ENCODE results near the gene RASL12.

Gene RASL12

GRCh38 chr15:65072617-65073016 is 4.8 kb upstream of the RASL12 start:
- DNase-seq = no peak

- DNase-seq = no peak
Measured at GRCh38 chr15:65072027-65072426, 4.2 kb upstream of the RASL12 start.

DNA sequence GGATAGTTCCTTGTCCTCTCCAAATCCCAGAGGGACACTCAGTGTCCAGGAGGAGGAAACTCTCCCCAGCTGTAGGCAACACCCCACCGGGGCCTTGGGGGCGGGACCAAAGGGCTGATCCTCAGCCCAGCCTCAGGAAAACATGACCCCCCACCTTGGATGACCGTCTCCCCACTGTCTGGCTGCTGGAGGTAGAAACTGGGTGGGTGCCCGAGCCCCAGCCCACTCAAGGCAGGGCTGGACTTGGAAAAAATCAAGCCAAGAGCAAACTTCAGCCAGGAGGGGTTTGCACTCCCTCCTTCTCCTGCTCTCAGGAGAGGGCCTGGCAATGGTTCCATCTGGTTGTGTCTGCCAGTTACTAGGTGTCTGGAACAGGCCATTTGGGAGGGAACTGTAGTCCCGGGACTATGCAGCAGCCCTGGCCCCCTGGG is 3.6 kb upstream of the RASL12 start:
- no peak for DNase-seq

GRCh38 chr15:65069779-65070546 is 2.2 kb upstream of the RASL12 start:
- no peak for DNase-seq

- no peak for DNase-seq
Measured at GRCh38 chr15:65069179-65069578, 1.4 kb upstream of the RASL12 start.

DNA sequence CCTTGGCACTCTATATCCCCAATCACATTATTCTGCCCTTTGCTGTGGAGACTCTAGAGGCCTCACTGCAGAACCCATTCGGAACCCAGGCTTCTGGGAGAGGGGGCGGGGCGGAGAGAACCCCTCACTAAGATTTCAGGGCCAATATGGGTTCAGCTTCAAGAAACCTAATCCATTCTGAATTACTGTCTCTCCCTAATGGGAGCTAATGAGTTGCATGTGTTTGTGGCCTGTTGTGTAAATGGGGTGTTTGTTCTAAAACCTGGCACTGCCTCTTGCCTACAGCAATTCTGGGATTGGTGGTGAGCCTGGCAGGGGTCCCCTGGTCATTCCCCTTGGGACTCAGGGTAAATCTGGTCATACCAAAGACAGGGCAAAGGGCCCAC is 605 bp upstream of the RASL12 start:
- DNase-seq = no peak

GRCh38 chr15:65067317-65067644 is 510 bp downstream of the RASL12 start:
- DNase-seq = no peak

DNA sequence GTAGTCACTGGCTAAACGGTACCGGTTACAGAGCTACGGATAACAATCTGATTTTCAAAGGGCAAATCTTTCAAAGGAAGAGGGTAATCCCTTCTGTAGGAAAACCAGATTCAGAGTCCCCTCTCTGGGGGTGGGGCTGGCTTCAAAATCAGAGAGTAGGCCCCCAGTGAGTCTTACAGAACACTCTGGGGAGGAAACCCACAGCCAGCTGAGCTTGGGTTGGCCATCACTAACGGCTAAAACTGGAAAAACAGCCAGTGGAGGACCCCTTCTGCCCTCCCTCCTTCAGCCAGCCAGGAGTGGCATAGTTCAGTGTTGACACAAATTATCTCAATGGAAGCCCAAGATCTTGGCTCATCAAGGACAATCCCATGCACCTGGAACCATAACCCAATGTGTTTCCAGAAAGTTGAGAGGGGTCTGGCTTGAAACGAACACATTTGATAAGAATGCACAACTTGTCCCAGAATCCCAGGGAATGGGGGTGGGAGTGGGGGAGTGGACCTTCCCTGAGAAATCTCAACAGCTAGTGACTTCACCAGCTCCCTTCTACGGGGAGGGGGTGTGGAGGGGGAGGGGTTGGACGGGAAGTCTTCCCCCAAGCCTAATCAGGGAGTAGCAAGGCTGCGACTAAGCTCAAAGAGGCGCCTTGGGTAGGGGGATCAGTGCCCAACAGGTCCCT is 1.0 kb downstream of the RASL12 start:
- DNase-seq = no peak

GRCh38 chr15:65066001-65066634 is 1.7 kb downstream of the RASL12 start:
- DNase-seq = no peak

DNA sequence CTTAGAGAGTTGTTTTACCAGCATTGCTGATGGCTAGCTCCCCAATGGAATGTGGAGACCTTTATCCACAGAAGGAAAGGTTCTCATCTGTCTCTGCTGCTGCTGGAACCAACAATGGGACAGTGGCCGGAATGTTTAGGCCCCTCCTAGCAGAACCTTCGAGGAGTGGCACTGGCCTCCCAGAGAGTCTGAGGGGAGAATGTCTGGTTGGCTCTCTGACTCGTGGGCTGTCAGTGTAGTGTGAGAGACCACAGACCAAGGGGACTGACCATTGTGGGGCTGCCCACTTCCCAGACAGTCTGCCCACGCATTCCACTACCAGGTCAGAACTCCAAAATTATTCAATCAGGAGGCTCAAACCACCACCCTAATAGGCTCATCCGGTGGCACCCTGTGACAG is 5.1 kb downstream of the RASL12 start:
- DNase-seq = no peak

DNA sequence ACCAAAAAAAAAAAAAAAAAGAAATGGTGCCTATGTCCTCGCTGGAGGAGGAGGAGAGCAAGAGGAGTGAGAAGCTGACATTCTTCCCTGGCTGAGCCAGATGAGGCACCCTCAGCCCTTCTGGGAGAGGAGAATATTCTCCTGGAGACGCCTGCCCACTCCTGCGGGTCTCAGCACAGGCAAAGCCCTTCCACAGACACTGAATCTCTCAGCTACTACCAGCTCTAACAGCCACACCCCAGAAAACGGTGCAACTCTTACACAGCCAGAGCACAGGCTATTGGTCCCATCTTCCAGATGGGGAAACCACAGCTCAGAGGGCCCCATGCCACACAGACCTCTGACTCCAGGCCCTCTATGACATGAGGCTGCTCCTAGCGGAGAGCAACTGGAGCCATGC is 5.7 kb downstream of the RASL12 start:
- no peak for DNase-seq

GRCh38 chr15:65060641-65061397 is 7.0 kb downstream of the RASL12 start:
- DNase-seq = no peak

DNA sequence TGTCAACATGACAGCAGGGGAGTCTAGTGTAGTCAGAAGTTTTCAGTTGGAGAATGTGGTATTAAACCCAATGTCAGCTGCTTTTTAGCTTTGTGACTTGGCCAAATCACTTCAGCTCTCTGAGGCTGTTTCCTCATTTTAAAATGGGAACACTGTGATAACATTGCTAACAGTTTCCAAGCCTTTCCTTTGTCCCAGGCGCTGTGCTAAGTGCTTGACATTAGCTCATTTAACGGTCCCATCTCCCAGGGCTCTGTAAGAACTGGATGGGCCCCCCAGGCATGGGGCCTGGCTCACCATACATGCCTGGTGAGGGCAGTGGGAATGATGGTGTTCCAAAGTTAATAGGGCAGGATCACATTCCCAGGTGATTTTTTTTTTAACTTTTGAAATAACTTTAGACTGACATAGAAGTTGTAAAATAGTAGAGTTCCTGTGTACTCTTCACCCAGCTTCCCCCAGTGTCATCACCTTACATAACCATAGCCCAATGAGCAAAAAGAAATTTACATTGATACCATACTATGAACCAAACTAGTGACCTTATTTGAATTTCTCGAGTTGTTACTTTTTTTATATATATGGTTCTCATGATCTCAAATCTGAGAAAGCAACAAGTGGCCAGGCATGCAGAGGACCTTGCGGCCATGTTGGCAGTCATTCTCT is 7.7 kb downstream of the RASL12 start:
- no peak for DNase-seq

DNA sequence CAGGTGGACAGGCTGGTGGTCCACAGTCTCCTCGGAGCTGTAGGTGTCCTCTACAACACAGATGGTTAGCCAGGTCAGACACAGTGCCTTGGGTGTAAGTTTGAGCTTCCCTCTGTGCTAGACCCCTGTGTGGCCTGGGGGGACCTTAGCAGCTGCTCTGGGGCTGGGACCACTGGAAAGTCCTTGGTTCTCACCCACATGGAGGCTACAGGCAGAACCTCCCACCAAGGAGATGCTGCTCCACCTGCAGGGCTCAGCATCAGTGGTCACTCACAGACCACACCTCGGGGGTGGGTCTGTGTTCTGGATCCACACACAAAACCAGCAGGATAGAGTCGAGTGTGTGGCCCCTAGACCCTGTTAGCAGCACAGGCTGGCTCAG is 8.4 kb downstream of the RASL12 start:
- no peak for DNase-seq

GRCh38 chr15:65058394-65059368 is 9.1 kb downstream of the RASL12 start:
- no peak for DNase-seq

DNA sequence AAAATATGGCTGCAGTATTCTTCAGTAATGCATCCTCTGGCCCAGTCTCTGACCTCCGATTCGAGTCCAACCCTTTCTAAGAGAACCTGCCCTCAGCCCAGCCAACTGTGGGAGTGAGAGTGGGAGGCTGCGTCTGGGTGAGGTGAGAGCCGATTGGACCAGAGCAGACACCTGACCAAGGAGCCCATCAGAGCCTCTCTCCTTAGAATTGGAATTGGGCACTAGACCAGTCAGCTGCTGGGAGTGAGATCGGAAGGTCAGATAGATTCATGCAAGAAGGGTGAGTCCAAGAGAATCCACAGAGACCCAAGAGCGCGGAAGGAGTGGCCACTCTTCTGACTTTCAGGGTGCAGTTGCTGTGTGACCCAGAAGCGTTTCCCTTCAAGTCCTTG is 10.2 kb downstream of the RASL12 start:
- DNase-seq = no peak

DNA sequence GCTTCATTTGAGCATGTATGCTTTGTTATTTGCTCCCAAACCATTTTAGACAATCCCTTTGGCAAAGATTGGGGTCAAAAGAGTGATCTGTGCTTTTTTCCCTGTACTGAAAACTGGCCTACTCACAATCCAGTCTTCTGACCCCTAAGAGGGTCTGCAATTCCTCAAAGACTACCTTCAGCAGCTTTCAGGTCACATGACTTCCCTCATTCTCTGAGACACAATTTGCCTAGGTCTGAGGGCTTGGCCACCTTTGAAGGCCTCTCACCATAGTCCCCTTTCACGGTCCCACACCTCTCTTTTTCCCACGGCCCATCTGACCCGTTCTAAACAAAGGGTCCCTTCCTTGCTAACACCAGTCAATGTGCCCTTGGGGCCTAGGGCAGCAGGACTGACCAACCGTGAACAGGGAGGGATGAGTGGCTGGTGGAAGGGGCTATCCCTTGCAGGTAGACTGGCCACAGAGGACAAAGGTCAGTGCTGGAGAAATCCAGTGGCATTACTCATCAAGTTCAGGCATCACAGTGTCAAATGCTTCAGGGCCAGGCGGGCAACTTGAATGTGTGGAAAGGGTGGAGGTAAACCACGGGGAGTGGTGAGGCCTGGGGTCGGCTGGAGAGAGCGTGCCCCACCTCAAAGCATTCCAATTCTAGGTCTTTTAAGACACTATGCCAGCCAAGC is 10.8 kb downstream of the RASL12 start:
- DNase-seq = no peak

GRCh38 chr15:65056106-65056505 is 11.7 kb downstream of the RASL12 start:
- no peak for DNase-seq

- DNase-seq = no peak
Measured at GRCh38 chr15:65055201-65055870, 12.5 kb downstream of the RASL12 start.

DNA sequence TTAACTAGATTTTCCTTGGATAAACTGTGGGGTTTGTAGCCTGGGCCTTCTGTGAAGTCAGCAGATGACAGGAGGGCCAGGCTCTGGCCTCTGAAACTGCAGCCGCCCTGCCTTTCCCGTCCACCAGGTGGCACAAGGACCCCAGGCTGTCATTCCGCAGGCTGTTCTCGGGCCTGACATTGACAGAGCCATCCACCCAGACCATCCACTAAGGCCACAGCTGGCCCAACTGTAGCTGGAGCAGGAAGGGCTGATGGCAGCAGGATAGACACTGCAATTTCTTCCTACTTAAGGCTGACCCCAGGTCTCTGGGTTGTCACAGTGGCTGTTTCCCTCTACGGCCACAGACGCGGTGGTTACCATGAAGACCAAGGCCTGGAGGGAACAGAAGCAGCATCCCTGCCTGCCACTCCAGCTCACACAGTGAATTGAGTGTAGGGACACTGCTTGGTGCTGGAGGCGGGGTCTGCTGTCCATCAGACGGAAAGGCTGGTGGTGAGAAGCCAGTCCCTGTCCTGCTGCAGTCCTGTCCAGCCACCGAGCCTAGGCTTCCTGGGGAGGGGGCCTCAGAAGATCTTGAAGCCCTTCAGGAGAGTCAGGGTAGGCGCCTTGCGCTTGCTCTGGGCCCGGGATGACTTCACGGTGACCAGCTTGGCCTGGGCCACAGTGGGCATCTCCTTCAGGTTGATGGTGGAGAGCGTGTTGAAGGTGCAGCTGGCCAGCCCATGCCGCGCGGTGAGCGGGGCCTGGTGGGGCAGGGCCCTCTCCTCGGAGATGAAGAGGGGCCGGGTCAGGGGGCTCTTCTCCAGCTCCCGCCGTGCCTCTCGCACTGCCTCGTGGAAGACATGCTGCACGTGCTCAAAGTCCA is 13.2 kb downstream of the RASL12 start:
- peak; percentile 15 for DNase-seq
